ENCODE data around the gene RNF135. TPM values are rescaled to one million over a fixed set of nuclear protein-coding genes. Genes with fewer than 3 reads are reported as not detected.
"Not testable (repeated sequence)": the region's sequence is repeated elsewhere in the genome, so short reads cannot be mapped to it uniquely, and the experiment has no call there.

Gene RNF135
- total RNA-seq, 1 experiment from 2014 or later = 0.64 TPM

DNA sequence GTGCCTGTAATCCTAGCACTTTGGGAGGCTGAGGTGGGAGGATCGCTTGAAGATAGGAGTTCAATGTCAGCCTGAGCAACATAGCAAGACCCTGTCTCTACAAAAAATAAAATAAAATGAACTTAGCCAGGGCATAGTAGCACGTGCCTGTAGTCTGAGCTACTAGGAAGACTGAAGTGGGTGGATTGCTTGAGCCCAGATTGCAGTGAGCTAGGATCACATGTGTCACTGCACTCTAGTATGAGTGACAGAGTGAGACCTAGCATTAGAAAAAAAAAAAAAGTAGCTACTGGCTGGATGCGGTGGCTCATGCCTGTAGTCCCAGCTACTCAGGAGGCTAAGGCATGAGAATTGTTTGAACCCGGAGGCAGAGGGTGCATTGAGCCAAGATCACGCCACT, 43.1 kb upstream of the RNF135 start:
- H3K4me1 ChIP-seq = no peaks in the 10 kb centered on the region
- no peaks in the 10 kb centered on the region for H3K27me3 ChIP-seq (replicated peaks; ENCODE audit: control insufficient read depth, insufficient read depth, low read length)
- TF ChIP-seq, protein P1, sequence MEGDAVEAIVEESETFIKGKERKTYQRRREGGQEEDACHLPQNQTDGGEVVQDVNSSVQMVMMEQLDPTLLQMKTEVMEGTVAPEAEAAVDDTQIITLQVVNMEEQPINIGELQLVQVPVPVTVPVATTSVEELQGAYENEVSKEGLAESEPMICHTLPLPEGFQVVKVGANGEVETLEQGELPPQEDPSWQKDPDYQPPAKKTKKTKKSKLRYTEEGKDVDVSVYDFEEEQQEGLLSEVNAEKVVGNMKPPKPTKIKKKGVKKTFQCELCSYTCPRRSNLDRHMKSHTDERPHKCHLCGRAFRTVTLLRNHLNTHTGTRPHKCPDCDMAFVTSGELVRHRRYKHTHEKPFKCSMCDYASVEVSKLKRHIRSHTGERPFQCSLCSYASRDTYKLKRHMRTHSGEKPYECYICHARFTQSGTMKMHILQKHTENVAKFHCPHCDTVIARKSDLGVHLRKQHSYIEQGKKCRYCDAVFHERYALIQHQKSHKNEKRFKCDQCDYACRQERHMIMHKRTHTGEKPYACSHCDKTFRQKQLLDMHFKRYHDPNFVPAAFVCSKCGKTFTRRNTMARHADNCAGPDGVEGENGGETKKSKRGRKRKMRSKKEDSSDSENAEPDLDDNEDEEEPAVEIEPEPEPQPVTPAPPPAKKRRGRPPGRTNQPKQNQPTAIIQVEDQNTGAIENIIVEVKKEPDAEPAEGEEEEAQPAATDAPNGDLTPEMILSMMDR (IDR thresholded peaks at IDR 0.05; ENCODE audit: insufficient read depth in 1 of 2, low read depth in 1 of 2, low read length in 1 of 2, severe bottlenecking in 1 of 2, unreplicated experiment in 1 of 2) = no peak
- intact Hi-C loops (cut with micrococcal nuclease; ENCODE audit: unreplicated experiment) = loop anchor here (10.0 kb wide), 1 partner anchor 77 kb away; no protein-coding TSS in a partner anchor
- ChIA-PET CTCF (no interaction called here), POLR2A (interaction anchor here (0.7 kb wide), 1 partner anchor 271 kb away, joined by 4 read pairs; no protein-coding TSS in a partner anchor)
- Mint-ChIP-seq H3K4me1 (ENCODE audit: low read depth, unreplicated experiment) (peaks cover 3% of the 10 kb centered on the region), H3K27ac (ENCODE audit: unreplicated experiment) (no peak overlapping the region), H3K9me3 (ENCODE audit: unreplicated experiment) (no peaks in the 10 kb centered on the region), H3K36me3 (ENCODE audit: insufficient read depth, unreplicated experiment) (peaks cover 3% of the 10 kb centered on the region), H3K27me3 (ENCODE audit: insufficient read depth, unreplicated experiment) (peaks cover 5% of the 10 kb centered on the region), H3K4me3 (ENCODE audit: unreplicated experiment) (no peak overlapping the region)
- H3K9me3 ChIP-seq = no peaks in the 10 kb centered on the region
- no peak overlapping the region for H3K4me3 ChIP-seq (ENCODE audit: low read depth, low read length)
- no TSS peak for BruUV-seq (replicated peaks)
- H3K36me3 ChIP-seq (ENCODE audit: control insufficient read depth, insufficient read depth, low read length) = no peaks in the 10 kb centered on the region
- no peak for DNase-seq

DNA sequence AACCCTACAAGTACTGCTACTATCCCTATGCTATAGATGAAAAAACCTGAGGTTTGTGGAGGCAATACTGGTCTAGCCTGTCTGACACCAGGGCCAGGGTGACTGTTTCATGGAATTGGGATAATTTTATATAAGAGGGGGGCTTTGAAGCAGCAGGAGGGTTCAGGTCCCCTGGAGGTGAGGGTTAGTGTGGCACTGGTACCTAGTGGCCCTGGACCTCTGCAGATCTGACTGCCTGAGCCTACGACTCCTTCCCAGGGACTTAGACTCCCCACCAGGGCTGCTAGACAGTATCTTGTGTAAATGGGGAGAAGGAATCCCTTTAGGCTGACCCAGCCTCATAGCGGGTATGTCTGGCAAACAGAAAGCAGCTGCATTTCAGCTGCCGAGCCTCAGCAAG, 42.3 kb upstream of the RNF135 start:
- CTCF ChIA-PET = interaction anchor here (0.5 kb wide), 1 partner anchor 29 kb away, joined by 3 read pairs; no protein-coding TSS in a partner anchor
- Mint-ChIP-seq H3K9me3 (ENCODE audit: unreplicated experiment) (no peaks in the 10 kb centered on the region), H3K27ac (ENCODE audit: unreplicated experiment) (no peak overlapping the region), H3K4me1 (ENCODE audit: low read depth, unreplicated experiment) (no peaks in the 10 kb centered on the region), H3K4me3 (ENCODE audit: unreplicated experiment) (no peak overlapping the region), H3K27me3 (ENCODE audit: insufficient read depth, unreplicated experiment) (peaks cover 3% of the 10 kb centered on the region), H3K36me3 (ENCODE audit: insufficient read depth, unreplicated experiment) (no peaks in the 10 kb centered on the region)
- POLR2A ChIA-PET = interaction anchor here (0.7 kb wide), 1 partner anchor 271 kb away, joined by 4 read pairs; no protein-coding TSS in a partner anchor
- H3K9me3 ChIP-seq = no peaks in the 10 kb centered on the region
- no peak overlapping the region for H3K4me3 ChIP-seq (ENCODE audit: low read depth, low read length)
- no peak for DNase-seq
- H3K4me1 ChIP-seq = no peaks in the 10 kb centered on the region
- no TSS peak for BruUV-seq (replicated peaks)
- no peaks in the 10 kb centered on the region for H3K36me3 ChIP-seq (ENCODE audit: control insufficient read depth, insufficient read depth, low read length)
- intact Hi-C loops (cut with micrococcal nuclease; ENCODE audit: unreplicated experiment) = loop anchor here (10.0 kb wide), 1 partner anchor 76 kb away; no protein-coding TSS in a partner anchor
- TF ChIP-seq, protein P1 (IDR thresholded peaks at IDR 0.05; ENCODE audit: insufficient read depth in 1 of 2, low read depth in 1 of 2, low read length in 1 of 2, severe bottlenecking in 1 of 2, unreplicated experiment in 1 of 2) = no peak
- H3K27me3 ChIP-seq (replicated peaks; ENCODE audit: control insufficient read depth, insufficient read depth, low read length) = no peaks in the 10 kb centered on the region

DNA sequence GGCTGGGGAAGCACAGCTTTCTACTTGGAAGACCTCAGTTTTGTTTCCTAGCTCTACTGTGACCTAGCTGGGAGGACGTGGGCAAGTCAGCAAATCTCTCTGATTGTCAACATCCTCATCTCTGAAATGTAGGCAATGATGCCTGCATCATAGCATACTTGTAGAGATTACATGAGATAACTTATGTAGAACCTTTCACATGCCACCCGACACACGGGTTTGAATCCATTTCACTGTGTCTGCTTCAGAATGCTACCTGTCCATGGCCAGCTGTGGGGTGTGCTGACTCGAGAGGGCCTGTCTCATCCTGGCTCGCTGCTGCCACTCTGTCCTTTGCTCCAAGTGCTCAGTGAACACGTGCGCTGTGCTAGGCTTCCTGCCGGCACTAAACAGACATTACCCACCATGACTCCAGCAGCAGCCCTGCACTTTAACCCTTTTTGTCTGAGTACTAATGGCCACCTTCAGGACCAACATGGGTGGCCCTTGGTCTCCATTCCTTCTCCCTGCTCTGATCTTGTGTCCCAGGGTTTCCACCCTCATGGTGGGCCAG, 41.7 kb upstream of the RNF135 start:
- no TSS peak for BruUV-seq (replicated peaks)
- ChIA-PET CTCF (interaction anchor here (0.5 kb wide), 1 partner anchor 30 kb away, joined by 3 read pairs; no protein-coding TSS in a partner anchor), POLR2A (no interaction called here)
- Histone ChIP-seq H3K4me1 (no peaks in the 10 kb centered on the region), H3K36me3 (ENCODE audit: control insufficient read depth, insufficient read depth, low read length) (no peaks in the 10 kb centered on the region), H3K4me3 (ENCODE audit: low read depth, low read length) (no peak overlapping the region), H3K9me3 (no peaks in the 10 kb centered on the region), H3K27me3 (replicated peaks; ENCODE audit: control insufficient read depth, insufficient read depth, low read length) (no peaks in the 10 kb centered on the region)
- TF ChIP-seq, protein P1 (IDR thresholded peaks at IDR 0.05; ENCODE audit: insufficient read depth in 1 of 2, low read depth in 1 of 2, low read length in 1 of 2, severe bottlenecking in 1 of 2, unreplicated experiment in 1 of 2) = no peak
- no peaks in the 10 kb centered on the region for H3K4me1 Mint-ChIP-seq (ENCODE audit: low read depth, unreplicated experiment)
- H3K27ac Mint-ChIP-seq (ENCODE audit: unreplicated experiment) = no peak overlapping the region
- intact Hi-C loops (cut with micrococcal nuclease; ENCODE audit: unreplicated experiment) = loop anchor here (10.0 kb wide), 1 partner anchor 76 kb away; no protein-coding TSS in a partner anchor
- no peak for DNase-seq
- H3K27me3 Mint-ChIP-seq (ENCODE audit: insufficient read depth, unreplicated experiment) = peaks cover 3% of the 10 kb centered on the region
- H3K36me3 Mint-ChIP-seq (ENCODE audit: insufficient read depth, unreplicated experiment) = no peaks in the 10 kb centered on the region
- no peaks in the 10 kb centered on the region for H3K9me3 Mint-ChIP-seq (ENCODE audit: unreplicated experiment)
- H3K4me3 Mint-ChIP-seq (ENCODE audit: unreplicated experiment) = no peak overlapping the region

DNA sequence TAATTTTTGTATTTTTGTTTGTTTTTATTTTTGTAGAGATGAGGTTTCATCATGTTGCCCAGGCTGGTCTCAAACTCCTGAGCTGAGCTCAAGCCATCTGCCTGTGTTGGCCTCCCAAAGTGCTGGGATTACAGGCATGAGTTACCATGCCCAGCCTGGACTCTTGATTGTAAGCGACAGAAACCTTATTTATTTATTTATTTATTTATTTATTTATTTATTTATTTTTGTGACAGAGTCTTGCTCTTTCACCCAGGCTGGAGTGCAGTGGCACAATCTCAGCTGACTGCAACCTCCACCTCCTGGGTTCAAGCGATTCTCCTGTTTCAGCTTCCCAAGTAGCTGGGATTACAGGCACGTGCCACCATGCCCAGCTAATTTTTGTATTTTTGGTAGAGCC, 41.0 kb upstream of the RNF135 start:
- H3K4me3 ChIP-seq (ENCODE audit: low read depth, low read length); H3K27ac Mint-ChIP-seq (ENCODE audit: unreplicated experiment); H3K4me1 ChIP-seq; H3K4me3 Mint-ChIP-seq (ENCODE audit: unreplicated experiment); H3K36me3 ChIP-seq (ENCODE audit: control insufficient read depth, insufficient read depth, low read length); POLR2A ChIA-PET; BruUV-seq (replicated peaks); H3K9me3 ChIP-seq; H3K4me1 Mint-ChIP-seq (ENCODE audit: low read depth, unreplicated experiment); H3K27me3 Mint-ChIP-seq (ENCODE audit: insufficient read depth, unreplicated experiment); DNase-seq; H3K27me3 ChIP-seq (replicated peaks; ENCODE audit: control insufficient read depth, insufficient read depth, low read length); H3K9me3 Mint-ChIP-seq (ENCODE audit: unreplicated experiment); H3K36me3 Mint-ChIP-seq (ENCODE audit: insufficient read depth, unreplicated experiment); CTCF ChIA-PET: not testable (repeated sequence)
- intact Hi-C loops (cut with micrococcal nuclease; ENCODE audit: unreplicated experiment) = loop anchor here (10.0 kb wide), 1 partner anchor 75 kb away; no protein-coding TSS in a partner anchor

Measured in Caco-2 (cell line).